HEK293 (cell line): ENCODE results near the gene CXXC5.

Experiments used
- EGR2 ChIP-seq: fragments of 450-650 bp; formaldehyde crosslinking; IDR thresholded peaks from 2 replicates; pipeline ENCODE4 v1.5.1; 2016; ENCODE audit warnings: low read depth, missing biosample characterization, missing genetic modification characterization
- GFI1B ChIP-seq: fragments of 450-650 bp; formaldehyde crosslinking; IDR thresholded peaks from 2 replicates; pipeline ENCODE4 v1.5.1; 2016; ENCODE audit warnings: missing biosample characterization, missing genetic modification characterization
- GLIS2 ChIP-seq: fragments of 450-650 bp; formaldehyde crosslinking; IDR thresholded peaks from 2 replicates; pipeline ENCODE4 v1.5.1; 2016; ENCODE audit warnings: missing biosample characterization, missing genetic modification characterization
- HIC1 ChIP-seq: fragments of 450-650 bp; formaldehyde crosslinking; IDR thresholded peaks from 2 replicates; pipeline ENCODE4 v1.5.1; 2016; ENCODE audit warnings: missing biosample characterization, missing genetic modification characterization
- KLF10 ChIP-seq: fragments of 450-650 bp; IDR thresholded peaks from 2 replicates; pipeline ENCODE4 v1.5.1; 2018; ENCODE audit warnings: missing biosample characterization, mild to moderate bottlenecking, missing genetic modification characterization
- KLF16 ChIP-seq: fragments of 450-650 bp; formaldehyde crosslinking; IDR thresholded peaks from 2 replicates; pipeline ENCODE4 v1.5.1; 2017; ENCODE audit warnings: missing biosample characterization, missing genetic modification characterization
- KLF8 ChIP-seq: fragments of 450-650 bp; formaldehyde crosslinking; IDR thresholded peaks from 2 replicates; pipeline ENCODE4 v1.5.1; 2016; ENCODE audit warnings: missing biosample characterization, missing genetic modification characterization
- PATZ1 ChIP-seq: fragments of 450-650 bp; formaldehyde crosslinking; IDR thresholded peaks from 2 replicates; pipeline ENCODE4 v1.5.1; 2016; ENCODE audit warnings: missing biosample characterization, missing genetic modification characterization
- SETDB1 ChIP-seq: IDR thresholded peaks from one replicate; pipeline ENCODE4 v1.6.1; 2017; ENCODE audit warnings: mild to moderate bottlenecking, low read length, moderate library complexity, mixed read lengths; ENCODE audit not compliant: insufficient read length
- SP3 ChIP-seq: fragments of 450-650 bp; formaldehyde crosslinking; IDR thresholded peaks from 2 replicates; pipeline ENCODE4 v1.5.1; 2016; ENCODE audit warnings: missing biosample characterization, missing genetic modification characterization
- WT1 ChIP-seq: fragments of 450-650 bp; formaldehyde crosslinking; IDR thresholded peaks from 2 replicates; pipeline ENCODE4 v1.5.1; 2016; ENCODE audit warnings: missing biosample characterization, missing genetic modification characterization
- ZBTB17 ChIP-seq: fragments of 450-650 bp; formaldehyde crosslinking; IDR thresholded peaks from 2 replicates; pipeline ENCODE4 v1.5.1; 2016; ENCODE audit warnings: missing biosample characterization, missing genetic modification characterization
- ZNF138 ChIP-seq: fragments of 450-650 bp; formaldehyde crosslinking; IDR thresholded peaks from 2 replicates; pipeline ENCODE4 v1.5.1; 2016; ENCODE audit warnings: missing biosample characterization, missing genetic modification characterization, borderline replicate concordance
- ZNF18 ChIP-seq: fragments of 450-650 bp; formaldehyde crosslinking; IDR thresholded peaks from 2 replicates; pipeline ENCODE4 v1.5.1; 2016; ENCODE audit warnings: missing biosample characterization, missing genetic modification characterization
- ZNF2 ChIP-seq: fragments of 450-650 bp; formaldehyde crosslinking; IDR thresholded peaks from 2 replicates; pipeline ENCODE4 v1.5.1; 2016; ENCODE audit warnings: missing biosample characterization, missing genetic modification characterization
- ZNF24 ChIP-seq: fragments of 450-650 bp; formaldehyde crosslinking; IDR thresholded peaks from 2 replicates; pipeline ENCODE4 v1.5.1; 2016; ENCODE audit warnings: missing biosample characterization, missing genetic modification characterization
- ZNF366 ChIP-seq: fragments of 450-650 bp; formaldehyde crosslinking; conservative IDR thresholded peaks from 2 replicates; pipeline ENCODE4 v1.5.1; 2016; ENCODE audit warnings: missing biosample characterization, missing genetic modification characterization
- ZNF423 ChIP-seq: fragments of 450-650 bp; formaldehyde crosslinking; IDR thresholded peaks from 2 replicates; pipeline ENCODE4 v1.5.1; 2016; ENCODE audit warnings: missing biosample characterization, missing genetic modification characterization
- ZXDB ChIP-seq: fragments of 450-650 bp; formaldehyde crosslinking; IDR thresholded peaks from 2 replicates; pipeline ENCODE4 v1.5.1; 2016; ENCODE audit warnings: missing biosample characterization, missing genetic modification characterization
- TF ChIP-seq, protein P1 (sequence below): fragments of 450-650 bp; formaldehyde crosslinking; IDR thresholded peaks from 2 replicates; pipeline ENCODE4 v1.5.1; 2016; ENCODE audit warnings: missing biosample characterization, missing genetic modification characterization
- TF ChIP-seq, protein P2 (sequence below): fragments of 450-650 bp; formaldehyde crosslinking; IDR thresholded peaks from 2 replicates; pipeline ENCODE4 v1.5.1; 2016; ENCODE audit warnings: missing biosample characterization, missing genetic modification characterization

Gene CXXC5

GRCh38 chr5:139708877-139709581 lies 60.9 kb downstream of the CXXC5 start (continued):
- TF ChIP-seq ZNF366 (tag by site-specific recombination) (peak; percentile 85), PATZ1 (peak; percentile 67), GFI1B (no peak), ZNF18 (tag by site-specific recombination) (peak; percentile 41; the same call in 1 of the 2 replicates), ZNF24 (tag by site-specific recombination) (peak; percentile 66; the same call in 1 of the 2 replicates), ZNF138 (tag by site-specific recombination) (no peak), KLF10 (peak; percentile 70), KLF16 (tag by site-specific recombination) (no peak; the same call in 1 of the 2 replicates), ZXDB (tag by site-specific recombination) (0 out of 2 replicates have a peak, but pooled peaks have one; percentile 38), HIC1 (tag by site-specific recombination) (peak; percentile 75), ZBTB17 (tag by site-specific recombination) (peak; percentile 82), ZNF423 (tag by site-specific recombination) (peak; percentile 65; the same call in 1 of the 2 replicates), WT1 (tag by site-specific recombination) (peak; percentile 77), ZNF2 (tag by site-specific recombination) (peak; percentile 18; the same call in 1 of the 2 replicates), SETDB1 (peak; percentile 30), SP3 (tag by site-specific recombination) (peak; percentile 69), EGR2 (tag by site-specific recombination) (peak; percentile 66; the same call in 1 of the 2 replicates), KLF8 (tag by site-specific recombination) (peak; percentile 62), GLIS2 (tag by site-specific recombination) (peak; percentile 88)
- TF ChIP-seq, protein P1, sequence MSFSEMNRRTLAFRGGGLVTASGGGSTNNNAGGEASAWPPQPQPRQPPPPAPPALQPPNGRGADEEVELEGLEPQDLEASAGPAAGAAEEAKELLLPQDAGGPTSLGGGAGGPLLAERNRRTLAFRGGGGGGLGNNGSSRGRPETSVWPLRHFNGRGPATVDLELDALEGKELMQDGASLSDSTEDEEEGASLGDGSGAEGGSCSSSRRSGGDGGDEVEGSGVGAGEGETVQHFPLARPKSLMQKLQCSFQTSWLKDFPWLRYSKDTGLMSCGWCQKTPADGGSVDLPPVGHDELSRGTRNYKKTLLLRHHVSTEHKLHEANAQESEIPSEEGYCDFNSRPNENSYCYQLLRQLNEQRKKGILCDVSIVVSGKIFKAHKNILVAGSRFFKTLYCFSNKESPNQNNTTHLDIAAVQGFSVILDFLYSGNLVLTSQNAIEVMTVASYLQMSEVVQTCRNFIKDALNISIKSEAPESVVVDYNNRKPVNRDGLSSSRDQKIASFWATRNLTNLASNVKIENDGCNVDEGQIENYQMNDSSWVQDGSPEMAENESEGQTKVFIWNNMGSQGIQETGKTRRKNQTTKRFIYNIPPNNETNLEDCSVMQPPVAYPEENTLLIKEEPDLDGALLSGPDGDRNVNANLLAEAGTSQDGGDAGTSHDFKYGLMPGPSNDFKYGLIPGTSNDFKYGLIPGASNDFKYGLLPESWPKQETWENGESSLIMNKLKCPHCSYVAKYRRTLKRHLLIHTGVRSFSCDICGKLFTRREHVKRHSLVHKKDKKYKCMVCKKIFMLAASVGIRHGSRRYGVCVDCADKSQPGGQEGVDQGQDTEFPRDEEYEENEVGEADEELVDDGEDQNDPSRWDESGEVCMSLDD (tag by site-specific recombination) = peak; percentile 52; the same call in 1 of the 2 replicates
- TF ChIP-seq, protein P2, sequence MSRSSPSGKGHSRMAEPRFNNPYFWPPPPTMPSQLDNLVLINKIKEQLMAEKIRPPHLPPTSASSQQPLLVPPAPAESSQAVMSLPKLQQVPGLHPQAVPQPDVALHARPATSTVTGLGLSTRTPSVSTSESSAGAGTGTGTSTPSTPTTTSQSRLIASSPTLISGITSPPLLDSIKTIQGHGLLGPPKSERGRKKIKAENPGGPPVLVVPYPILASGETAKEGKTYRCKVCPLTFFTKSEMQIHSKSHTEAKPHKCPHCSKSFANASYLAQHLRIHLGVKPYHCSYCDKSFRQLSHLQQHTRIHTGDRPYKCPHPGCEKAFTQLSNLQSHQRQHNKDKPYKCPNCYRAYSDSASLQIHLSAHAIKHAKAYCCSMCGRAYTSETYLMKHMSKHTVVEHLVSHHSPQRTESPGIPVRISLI (tag by site-specific recombination) = no peak
- TF ChIP-seq, all 188 proteins: peak for 49
